H9 (cell line): ENCODE results near the gene DIAPH2. TPM values are rescaled to one million over a fixed set of nuclear protein-coding genes. Genes with fewer than 3 reads are reported as not detected.

Experiments
- DNase-seq: peaks from one replicate; pipeline ENCODE4 v3.0.0-alpha.2; 2017
- H2AFZ ChIP-seq: one replicate; pipeline ENCODE4 v1.6.1; 2013; ENCODE audit warnings: mild to moderate bottlenecking, low read length, control low read depth, moderate library complexity
- H2AK5ac ChIP-seq: 2 replicates; pipeline ENCODE4 v1.6.1; 2013; ENCODE audit warnings: low read length, control low read depth, mixed read lengths; ENCODE audit not compliant: insufficient read length
- H2BK120ac ChIP-seq: one replicate; pipeline ENCODE4 v1.6.1; 2013; ENCODE audit warnings: low read depth, mild to moderate bottlenecking, low read length, control low read depth, inconsistent platforms; ENCODE audit not compliant: poor library complexity, severe bottlenecking
- H2BK12ac ChIP-seq: 2 replicates; pipeline ENCODE4 v1.6.1; 2013; ENCODE audit warnings: low read length, control low read depth, mixed read lengths, low read depth; ENCODE audit not compliant: insufficient read length
- H2BK15ac ChIP-seq: 2 replicates; pipeline ENCODE4 v1.6.1; 2013; ENCODE audit warnings: low read depth, low read length, control low read depth
- H2BK20ac ChIP-seq: one replicate; pipeline ENCODE4 v1.6.1; 2013; ENCODE audit warnings: low read depth, mild to moderate bottlenecking, low read length, control low read depth, inconsistent platforms; ENCODE audit not compliant: poor library complexity, severe bottlenecking
- H2BK5ac ChIP-seq: 2 replicates; pipeline ENCODE4 v1.6.1; 2013; ENCODE audit warnings: low read length, control low read depth, mixed read lengths; ENCODE audit not compliant: insufficient read length
- H3K14ac ChIP-seq: 2 replicates; pipeline ENCODE4 v1.6.1; 2013; ENCODE audit warnings: low read length, control low read depth; ENCODE audit not compliant: insufficient read depth
- H3K18ac ChIP-seq: 2 replicates; pipeline ENCODE4 v1.6.1; 2013; ENCODE audit warnings: low read depth, mild to moderate bottlenecking, mixed read lengths, low read length, control low read depth; ENCODE audit not compliant: insufficient read length
- H3K23ac ChIP-seq: 2 replicates; pipeline ENCODE4 v1.6.1; 2013; ENCODE audit warnings: low read length, control low read depth, mixed read lengths, low read depth; ENCODE audit not compliant: insufficient read length
- H3K23me2 ChIP-seq: 2 replicates; pipeline ENCODE4 v1.6.1; 2013; ENCODE audit warnings: low read depth, mild to moderate bottlenecking, mixed read lengths, low read length, control low read depth; ENCODE audit not compliant: insufficient read length, poor library complexity, severe bottlenecking
- H3K27ac ChIP-seq: 2 replicates; pipeline ENCODE4 v1.5.1; 2013; ENCODE audit warnings: low read length, control low read depth, mixed read lengths, low read depth; ENCODE audit not compliant: insufficient read length
- H3K27me3 ChIP-seq: 2 replicates; pipeline ENCODE4 v1.6.1; 2013; ENCODE audit warnings: low read length, control low read depth, inconsistent platforms; ENCODE audit not compliant: insufficient read depth
- H3K4ac ChIP-seq: 2 replicates; pipeline ENCODE4 v1.6.1; 2013; ENCODE audit warnings: low read depth, mild to moderate bottlenecking, control low read depth, inconsistent platforms, low read length, moderate library complexity
- H3K4me1 ChIP-seq: 2 replicates; pipeline ENCODE4 v1.6.1; 2013; ENCODE audit warnings: low read length, control low read depth, inconsistent platforms; ENCODE audit not compliant: insufficient read depth
- H3K4me2 ChIP-seq: 2 replicates; pipeline ENCODE4 v1.6.1; 2013; ENCODE audit warnings: low read length, control low read depth, mixed read lengths; ENCODE audit not compliant: insufficient read length, insufficient read depth
- H3K56ac ChIP-seq: 2 replicates; pipeline ENCODE4 v1.6.1; 2013; ENCODE audit warnings: low read depth, mild to moderate bottlenecking, mixed read lengths, low read length, control low read depth; ENCODE audit not compliant: insufficient read length
- H3K79me1 ChIP-seq: 2 replicates; pipeline ENCODE4 v1.6.1; 2013; ENCODE audit warnings: low read depth, mild to moderate bottlenecking, moderate library complexity, low read length, control low read depth, inconsistent platforms; ENCODE audit not compliant: insufficient read depth, poor library complexity, severe bottlenecking
- H3K79me2 ChIP-seq: 2 replicates; pipeline ENCODE4 v1.6.1; 2013; ENCODE audit warnings: low read length, control low read depth, inconsistent platforms; ENCODE audit not compliant: insufficient read depth
- H3K9ac ChIP-seq: 2 replicates; pipeline ENCODE4 v1.6.1; 2013; ENCODE audit warnings: low read length, control low read depth, mixed read lengths; ENCODE audit not compliant: insufficient read length; ENCODE audit errors: extremely low read depth
- H3K9me3 ChIP-seq: one replicate; pipeline ENCODE4 v1.6.1; 2013; ENCODE audit warnings: low read depth, low read length, inconsistent platforms; ENCODE audit not compliant: control insufficient read depth
- H3T11ph ChIP-seq: one replicate; pipeline ENCODE4 v1.6.1; 2013; ENCODE audit warnings: mild to moderate bottlenecking, low read length, control low read depth, inconsistent platforms
- H4K20me1 ChIP-seq: one replicate; pipeline ENCODE4 v1.6.1; 2013; ENCODE audit not compliant: control insufficient read depth, insufficient read length, insufficient read depth
- H4K5ac ChIP-seq: 2 replicates; pipeline ENCODE4 v1.6.1; 2013; ENCODE audit warnings: low read depth, mild to moderate bottlenecking, mixed read lengths, low read length, control low read depth; ENCODE audit not compliant: insufficient read length
- H4K8ac ChIP-seq: replicated peaks from 2 replicates; pipeline ENCODE4 v1.6.1; 2013; ENCODE audit warnings: low read length, control low read depth, mixed read lengths, low read depth; ENCODE audit not compliant: insufficient read length
- H4K91ac ChIP-seq: 2 replicates; pipeline ENCODE4 v1.6.1; 2013; ENCODE audit warnings: low read depth, mild to moderate bottlenecking, moderate library complexity, mixed read lengths, low read length, control low read depth; ENCODE audit not compliant: insufficient read length
- H3K27ac Mint-ChIP-seq, 3 experiments: 2 replicates in 2 of 3; 3 replicates in 1 of 3; pipeline ENCODE4 v1.8.0; 2020 to 2021; ENCODE audit warnings: mixed read lengths in 3 of 3, mild to moderate bottlenecking in 1 of 3, moderate library complexity in 1 of 3
- H3K27me3 Mint-ChIP-seq: 2 replicates; pipeline ENCODE4 v1.8.0; 2021; ENCODE audit warnings: low read depth, mild to moderate bottlenecking, moderate library complexity, mixed read lengths
- H3K36me3 Mint-ChIP-seq, 3 experiments: 2 replicates in 2 of 3; 3 replicates in 1 of 3; pipeline ENCODE4 v1.8.0; 2020 to 2021; ENCODE audit warnings: low read depth in 3 of 3, mixed read lengths in 3 of 3; ENCODE audit not compliant: insufficient read depth in 1 of 3
- H3K4me1 Mint-ChIP-seq, 2 experiments: 2 replicates each; pipeline ENCODE4 v1.8.0; 2020; ENCODE audit warnings: mixed read lengths in 2 of 2
- H3K4me3 Mint-ChIP-seq, 2 experiments: 2 replicates in 1 of 2; 3 replicates in 1 of 2; pipeline ENCODE4 v1.8.0; 2020 to 2021; ENCODE audit warnings: mild to moderate bottlenecking in 2 of 2, mixed read lengths in 2 of 2, moderate library complexity in 1 of 2
- H3K9me3 Mint-ChIP-seq, 2 experiments: 2 replicates in 1 of 2; 3 replicates in 1 of 2; pipeline ENCODE4 v1.8.0; 2020; ENCODE audit warnings: mild to moderate bottlenecking in 2 of 2, mixed read lengths in 2 of 2, moderate library complexity in 1 of 2
- total RNA-seq: library from RNA; stranded (reverse); gene quantifications from 2 replicates; pipeline ENCODE4 v1.2.1, GENCODE V29; 2021
- TF ChIP-seq, protein P1 (sequence below): fragments of 200-600 bp; sonication (generic); conservative IDR thresholded peaks from 3 replicates; pipeline ENCODE4 v1.8.0; 2021; ENCODE audit warnings: antibody characterized with exemption, mild to moderate bottlenecking

DIAPH2 gene
- total RNA-seq, 1 experiment from 2014 or later, result 45.4 TPM

DNA sequence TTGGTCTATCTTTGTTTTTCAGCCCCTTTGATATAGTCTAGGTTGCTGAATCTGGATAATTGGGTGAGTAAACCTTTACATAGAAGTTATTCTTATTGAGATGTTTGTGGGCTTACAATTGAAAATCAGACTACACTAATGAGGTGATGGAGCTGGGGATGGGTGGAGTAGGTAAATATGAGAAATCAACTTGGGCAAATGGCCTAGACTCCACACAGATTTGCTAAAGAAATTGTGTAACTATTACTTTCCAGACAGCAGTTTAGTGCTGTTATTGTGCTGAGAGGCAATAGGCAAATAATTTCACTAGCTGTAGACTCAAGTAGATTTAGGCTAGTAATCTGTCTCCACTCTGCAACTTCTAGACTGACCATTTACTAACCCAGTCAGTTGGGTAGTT, 8.2 kb downstream of the DIAPH2 start:
- peaks cover 2% of the 10 kb centered on the region; the same call in 1 of the 2 replicates for H3K4me1 ChIP-seq
- H2BK12ac ChIP-seq, result no peak overlapping the region
- no peak overlapping the region for H2AK5ac ChIP-seq
- no peak overlapping the region for H3K56ac ChIP-seq
- H3K23me2 ChIP-seq, result no peaks in the 10 kb centered on the region
- H4K20me1 ChIP-seq, result no peaks in the 10 kb centered on the region
- no peaks in the 10 kb centered on the region for H3K79me1 ChIP-seq
- no peak overlapping the region for H3K23ac ChIP-seq
- no peak overlapping the region for H4K8ac ChIP-seq
- no peak overlapping the region for H2BK20ac ChIP-seq
- no peak overlapping the region for H3T11ph ChIP-seq
- H3K18ac ChIP-seq, result no peak overlapping the region
- no peak overlapping the region for H3K4ac ChIP-seq
- H3K4me2 ChIP-seq, result no peak overlapping the region
- H2AFZ ChIP-seq, result no peak overlapping the region
- Mint-ChIP-seq H3K4me3 (no peak overlapping the region), H3K27ac (no peak overlapping the region), H3K27me3 (no peaks in the 10 kb centered on the region; the same call in none of the 2 replicates), H3K9me3 (no peaks in the 10 kb centered on the region), H3K4me1 (peaks cover 42 to 62% of the 10 kb centered on the region in 2 experiments), H3K36me3 (peaks cover 0 to 9% (median 5%) of the 10 kb centered on the region in 3 experiments; a peak in 2 of 7 replicates)
- H2BK5ac ChIP-seq, result no peak overlapping the region
- H3K14ac ChIP-seq, result no peak overlapping the region
- no peak overlapping the region for H2BK120ac ChIP-seq
- DNase-seq, result no peak
- no peaks in the 10 kb centered on the region for H3K27me3 ChIP-seq
- no peak overlapping the region for H3K27ac ChIP-seq
- H4K5ac ChIP-seq, result no peak overlapping the region
- H4K91ac ChIP-seq, result no peak overlapping the region
- H2BK15ac ChIP-seq, result no peak overlapping the region
- no peaks in the 10 kb centered on the region for H3K9me3 ChIP-seq
- no peaks in the 10 kb centered on the region for H3K79me2 ChIP-seq
- H3K9ac ChIP-seq, result no peak overlapping the region
- TF ChIP-seq, protein P1, sequence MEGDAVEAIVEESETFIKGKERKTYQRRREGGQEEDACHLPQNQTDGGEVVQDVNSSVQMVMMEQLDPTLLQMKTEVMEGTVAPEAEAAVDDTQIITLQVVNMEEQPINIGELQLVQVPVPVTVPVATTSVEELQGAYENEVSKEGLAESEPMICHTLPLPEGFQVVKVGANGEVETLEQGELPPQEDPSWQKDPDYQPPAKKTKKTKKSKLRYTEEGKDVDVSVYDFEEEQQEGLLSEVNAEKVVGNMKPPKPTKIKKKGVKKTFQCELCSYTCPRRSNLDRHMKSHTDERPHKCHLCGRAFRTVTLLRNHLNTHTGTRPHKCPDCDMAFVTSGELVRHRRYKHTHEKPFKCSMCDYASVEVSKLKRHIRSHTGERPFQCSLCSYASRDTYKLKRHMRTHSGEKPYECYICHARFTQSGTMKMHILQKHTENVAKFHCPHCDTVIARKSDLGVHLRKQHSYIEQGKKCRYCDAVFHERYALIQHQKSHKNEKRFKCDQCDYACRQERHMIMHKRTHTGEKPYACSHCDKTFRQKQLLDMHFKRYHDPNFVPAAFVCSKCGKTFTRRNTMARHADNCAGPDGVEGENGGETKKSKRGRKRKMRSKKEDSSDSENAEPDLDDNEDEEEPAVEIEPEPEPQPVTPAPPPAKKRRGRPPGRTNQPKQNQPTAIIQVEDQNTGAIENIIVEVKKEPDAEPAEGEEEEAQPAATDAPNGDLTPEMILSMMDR, result no peak
